ENCODE measurements around the gene LAG3. TPM values are rescaled to one million over a fixed set of nuclear protein-coding genes. Genes with fewer than 3 reads are reported as not detected.
A peak's percentile ranks its signal among the peaks of the same experiment; 100 is the strongest.

LAG3 gene
- total and polyA plus RNA-seq, 4 donors = 0.82 to 1.7 (median 1.4) TPM

DNA sequence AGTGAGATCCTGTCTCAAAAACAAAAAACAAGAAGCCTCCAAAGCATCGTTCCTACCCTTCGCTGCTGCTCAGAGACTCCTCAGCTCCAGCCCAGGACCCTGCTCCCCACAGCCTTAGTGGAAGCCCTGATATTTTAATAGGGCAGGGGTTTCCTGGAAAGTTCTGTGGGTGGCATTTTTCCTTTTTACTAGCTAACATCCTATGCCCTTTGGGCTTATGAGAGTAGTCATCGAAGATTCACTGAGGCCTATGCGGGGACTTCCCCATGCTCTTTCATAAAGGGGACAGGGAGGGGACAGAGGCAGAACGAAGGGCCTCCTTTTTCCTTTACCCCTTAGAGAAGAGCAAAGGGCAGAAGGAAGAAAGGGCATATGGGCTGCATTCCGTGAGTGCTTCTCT is 8.3 kb downstream of the LAG3 start:
- Histone ChIP-seq H3K4me3 (no peak overlapping the region), H3K27me3 (ENCODE audit: control insufficient read depth in 3 of 3, insufficient read depth in 3 of 3, low read length in 2 of 3) (no peaks in the 10 kb centered on the region), H3K9me3 (ENCODE audit: control insufficient read depth in 4 of 4, insufficient read depth in 3 of 4, low read length in 3 of 4) (no peaks in the 10 kb centered on the region), H3K4me1 (ENCODE audit: control insufficient read depth in 5 of 5, insufficient read depth in 5 of 5, low read length in 5 of 5) (peaks cover 0 to 15% (median 2%) of the 10 kb centered on the region in 5 donors), H3K36me3 (ENCODE audit: control insufficient read depth in 4 of 4, insufficient read depth in 4 of 4, low read length in 4 of 4) (no peaks in the 10 kb centered on the region), H3K9ac (ENCODE audit: insufficient read depth in 1 of 2, low read length in 2 of 2) (no peak overlapping the region), H3K27ac (ENCODE audit: low read depth in 1 of 2, low read length in 1 of 2) (no peak overlapping the region)
- TF ChIP-seq, protein P1, sequence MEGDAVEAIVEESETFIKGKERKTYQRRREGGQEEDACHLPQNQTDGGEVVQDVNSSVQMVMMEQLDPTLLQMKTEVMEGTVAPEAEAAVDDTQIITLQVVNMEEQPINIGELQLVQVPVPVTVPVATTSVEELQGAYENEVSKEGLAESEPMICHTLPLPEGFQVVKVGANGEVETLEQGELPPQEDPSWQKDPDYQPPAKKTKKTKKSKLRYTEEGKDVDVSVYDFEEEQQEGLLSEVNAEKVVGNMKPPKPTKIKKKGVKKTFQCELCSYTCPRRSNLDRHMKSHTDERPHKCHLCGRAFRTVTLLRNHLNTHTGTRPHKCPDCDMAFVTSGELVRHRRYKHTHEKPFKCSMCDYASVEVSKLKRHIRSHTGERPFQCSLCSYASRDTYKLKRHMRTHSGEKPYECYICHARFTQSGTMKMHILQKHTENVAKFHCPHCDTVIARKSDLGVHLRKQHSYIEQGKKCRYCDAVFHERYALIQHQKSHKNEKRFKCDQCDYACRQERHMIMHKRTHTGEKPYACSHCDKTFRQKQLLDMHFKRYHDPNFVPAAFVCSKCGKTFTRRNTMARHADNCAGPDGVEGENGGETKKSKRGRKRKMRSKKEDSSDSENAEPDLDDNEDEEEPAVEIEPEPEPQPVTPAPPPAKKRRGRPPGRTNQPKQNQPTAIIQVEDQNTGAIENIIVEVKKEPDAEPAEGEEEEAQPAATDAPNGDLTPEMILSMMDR (IDR thresholded peaks at IDR 0.05; ENCODE audit: control extremely low read depth, extremely low read depth) = no peak
- DNase-seq (no peak), ATAC-seq (ENCODE audit: insufficient read depth, low FRiP score) (no peak)
- 93 to 100% methylated on average over 6 of the region's 6 CpGs for WGBS, 2 donors

DNA sequence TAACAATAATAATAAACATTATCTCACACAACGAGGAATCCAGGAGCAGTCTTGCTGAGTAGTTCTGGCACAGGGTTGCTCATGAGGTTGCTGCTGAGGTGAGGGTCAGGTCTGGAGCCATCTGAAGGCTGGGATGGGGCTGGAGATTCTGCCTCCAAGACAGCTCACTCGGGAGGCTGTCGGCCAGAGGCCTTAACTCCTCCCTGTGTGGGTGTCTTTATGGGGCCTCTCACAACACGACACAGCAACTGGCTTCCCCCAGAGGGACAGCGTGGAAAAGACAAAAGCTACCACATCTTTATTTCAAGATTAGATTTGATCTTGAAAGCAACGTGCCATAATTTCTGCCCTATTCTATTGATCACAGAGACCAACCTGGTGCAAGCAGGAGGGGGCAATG is 9.8 kb downstream of the LAG3 start:
- Histone ChIP-seq H3K9ac (ENCODE audit: insufficient read depth in 1 of 2, low read length in 2 of 2) (no peak overlapping the region), H3K4me1 (ENCODE audit: control insufficient read depth in 5 of 5, insufficient read depth in 5 of 5, low read length in 5 of 5) (peaks cover 0 to 20% (median 2%) of the 10 kb centered on the region in 5 donors), H3K36me3 (ENCODE audit: control insufficient read depth in 4 of 4, insufficient read depth in 4 of 4, low read length in 4 of 4) (no peaks in the 10 kb centered on the region), H3K27ac (ENCODE audit: low read depth in 1 of 2, low read length in 1 of 2) (no peak overlapping the region), H3K9me3 (ENCODE audit: control insufficient read depth in 4 of 4, insufficient read depth in 3 of 4, low read length in 3 of 4) (no peaks in the 10 kb centered on the region), H3K4me3 (no peak overlapping the region), H3K27me3 (ENCODE audit: control insufficient read depth in 3 of 3, insufficient read depth in 3 of 3, low read length in 2 of 3) (no peaks in the 10 kb centered on the region)
- WGBS, 2 donors = 88 to 93% methylated on average over 6 of the region's 6 CpGs
- DNase-seq (no peak), ATAC-seq (ENCODE audit: insufficient read depth, low FRiP score) (no peak)
- TF ChIP-seq, protein P1 (IDR thresholded peaks at IDR 0.05; ENCODE audit: control extremely low read depth, extremely low read depth) = no peak

DNA sequence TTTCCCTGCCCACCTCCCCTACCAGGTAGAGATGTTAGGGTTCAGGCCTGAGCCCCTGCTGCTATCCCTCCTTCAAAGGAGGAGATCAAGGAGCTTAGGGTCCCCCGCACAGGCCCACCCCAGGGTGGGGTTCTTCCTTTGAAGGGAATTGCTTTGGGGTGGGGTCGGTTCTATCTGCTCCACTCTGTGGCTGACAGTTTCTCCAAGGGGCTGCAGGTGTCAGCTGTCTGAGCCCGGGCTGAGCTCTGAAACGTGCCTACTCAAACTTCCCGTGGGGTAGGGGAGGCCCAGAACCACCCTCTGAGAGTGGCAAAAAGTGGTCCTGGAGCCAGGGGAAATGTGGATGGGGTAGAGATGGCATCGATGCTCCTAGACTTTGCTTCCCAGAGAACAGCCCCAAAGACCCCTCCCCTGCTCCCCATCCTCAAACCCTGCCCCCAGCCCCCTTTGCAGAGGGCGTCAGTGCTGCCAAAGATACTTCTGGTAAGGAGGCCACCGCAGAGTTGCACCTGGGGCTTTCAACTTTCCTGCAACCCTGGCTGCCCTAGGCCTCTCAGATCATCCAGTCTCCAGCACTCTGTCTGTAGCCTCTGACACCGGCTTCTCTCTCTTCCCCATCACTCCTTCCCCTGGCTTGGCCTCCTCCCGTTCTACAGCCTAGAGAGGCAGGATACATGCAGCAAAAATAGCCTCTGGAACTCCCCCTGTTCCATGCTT is 10.7 kb downstream of the LAG3 start:
- Histone ChIP-seq H3K27ac (ENCODE audit: low read depth in 1 of 2, low read length in 1 of 2) (no peak overlapping the region), H3K9ac (ENCODE audit: insufficient read depth in 1 of 2, low read length in 2 of 2) (peak overlapping the region in 1 of 2 donors; percentile 11), H3K9me3 (ENCODE audit: control insufficient read depth in 4 of 4, insufficient read depth in 3 of 4, low read length in 3 of 4) (no peaks in the 10 kb centered on the region), H3K4me1 (ENCODE audit: control insufficient read depth in 5 of 5, insufficient read depth in 5 of 5, low read length in 5 of 5) (peaks cover 0 to 21% (median 4%) of the 10 kb centered on the region in 5 donors), H3K4me3 (no peak overlapping the region), H3K36me3 (ENCODE audit: control insufficient read depth in 4 of 4, insufficient read depth in 4 of 4, low read length in 4 of 4) (no peaks in the 10 kb centered on the region), H3K27me3 (ENCODE audit: control insufficient read depth in 3 of 3, insufficient read depth in 3 of 3, low read length in 2 of 3) (no peaks in the 10 kb centered on the region)
- 72 to 82% methylated on average over 10 of the region's 10 CpGs for WGBS, 2 donors
- TF ChIP-seq, protein P1 (IDR thresholded peaks at IDR 0.05; ENCODE audit: control extremely low read depth, extremely low read depth) = no peak
- no peak for DNase-seq
- no peak for ATAC-seq (ENCODE audit: insufficient read depth, low FRiP score)
